ENCODE results near the gene FOXD3.

Gene FOXD3

DNA sequence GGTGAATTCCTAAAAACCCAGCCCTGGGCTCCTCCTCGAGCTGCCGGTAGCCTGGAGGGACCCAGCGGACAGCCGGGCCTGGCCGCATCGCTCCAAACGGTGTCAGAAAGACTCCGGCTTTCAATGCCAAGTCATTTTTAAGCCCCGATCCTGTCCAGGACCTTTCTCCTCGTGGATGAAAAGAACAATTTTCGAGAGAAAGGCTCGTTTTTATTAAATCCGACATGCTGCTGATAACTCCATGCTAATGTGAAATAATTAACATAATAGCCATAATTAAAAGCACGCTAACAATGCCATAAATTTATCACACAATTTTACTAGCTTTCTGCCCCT lies 4.6 kb upstream of the FOXD3 start:
- peak overlapping the region; percentile 77 for H3K9ac ChIP-seq (ENCODE audit: insufficient read length, low read depth)
- DNase-seq (ENCODE audit: low read depth, low spot score) = no peak
- peaks cover 14% of the 10 kb centered on the region for H3K4me1 ChIP-seq (ENCODE audit: insufficient read depth, insufficient read length)
- no peaks in the 10 kb centered on the region for H3K36me3 ChIP-seq (ENCODE audit: insufficient read depth, insufficient read length, low read length)
- peaks cover 54% of the 10 kb centered on the region for H3K27me3 ChIP-seq (ENCODE audit: insufficient read depth, insufficient read length)
- no peaks in the 10 kb centered on the region for H3K9me3 ChIP-seq (ENCODE audit: insufficient read depth, low read length)
- H3K4me3 ChIP-seq (ENCODE audit: insufficient read length, low read depth) = peak overlapping the region; percentile 41
- no peak for TF ChIP-seq YY1 (IDR thresholded peaks at IDR 0.05; ENCODE audit: insufficient read depth, insufficient read length)
- no peak for TF ChIP-seq SUZ12 (IDR thresholded peaks at IDR 0.05; ENCODE audit: extremely low read depth, insufficient read depth, insufficient read length)
- TF ChIP-seq ZNF274 (IDR thresholded peaks at IDR 0.05; ENCODE audit: low read depth, low read length) = no peak

GRCh38 chr1:63318201-63318979 lies 4.0 kb upstream of the FOXD3 start:
- Histone ChIP-seq H3K27me3 (ENCODE audit: insufficient read depth, insufficient read length) (peaks cover 60% of the 10 kb centered on the region), H3K4me1 (ENCODE audit: insufficient read depth, insufficient read length) (peaks cover 14% of the 10 kb centered on the region), H3K36me3 (ENCODE audit: insufficient read depth, insufficient read length, low read length) (no peaks in the 10 kb centered on the region), H3K4me3 (ENCODE audit: insufficient read length, low read depth) (no peak overlapping the region), H3K9ac (ENCODE audit: insufficient read length, low read depth) (peak overlapping the region; percentile 77), H3K9me3 (ENCODE audit: insufficient read depth, low read length) (no peaks in the 10 kb centered on the region)
- no peak for TF ChIP-seq YY1 (IDR thresholded peaks at IDR 0.05; ENCODE audit: insufficient read depth, insufficient read length)
- TF ChIP-seq ZNF274 (IDR thresholded peaks at IDR 0.05; ENCODE audit: low read depth, low read length) = no peak
- TF ChIP-seq SUZ12 (IDR thresholded peaks at IDR 0.05; ENCODE audit: extremely low read depth, insufficient read depth, insufficient read length) = no peak
- DNase-seq (ENCODE audit: low read depth, low spot score) = no peak

- Histone ChIP-seq H3K9ac (ENCODE audit: insufficient read length, low read depth) (peak overlapping the region; percentile 15), H3K27me3 (ENCODE audit: insufficient read depth, insufficient read length) (peaks cover 70% of the 10 kb centered on the region), H3K9me3 (ENCODE audit: insufficient read depth, low read length) (no peaks in the 10 kb centered on the region), H3K4me3 (ENCODE audit: insufficient read length, low read depth) (peak overlapping the region; percentile 34), H3K4me1 (ENCODE audit: insufficient read depth, insufficient read length) (peaks cover 14% of the 10 kb centered on the region), H3K36me3 (ENCODE audit: insufficient read depth, insufficient read length, low read length) (no peaks in the 10 kb centered on the region)
- TF ChIP-seq ZNF274 (IDR thresholded peaks at IDR 0.05; ENCODE audit: low read depth, low read length) (no peak), YY1 (IDR thresholded peaks at IDR 0.05; ENCODE audit: insufficient read depth, insufficient read length) (no peak), SUZ12 (IDR thresholded peaks at IDR 0.05; ENCODE audit: extremely low read depth, insufficient read depth, insufficient read length) (peak; percentile 38)
- DNase-seq (ENCODE audit: low read depth, low spot score) = no peak
Observed at GRCh38 chr1:63319046-63320021, 3.0 kb upstream of the FOXD3 start.

GRCh38 chr1:63320022-63320721 lies 2.2 kb upstream of the FOXD3 start:
- Histone ChIP-seq H3K36me3 (ENCODE audit: insufficient read depth, insufficient read length, low read length) (no peaks in the 10 kb centered on the region), H3K4me1 (ENCODE audit: insufficient read depth, insufficient read length) (peaks cover 14% of the 10 kb centered on the region), H3K9me3 (ENCODE audit: insufficient read depth, low read length) (no peaks in the 10 kb centered on the region), H3K4me3 (ENCODE audit: insufficient read length, low read depth) (peak overlapping the region; percentile 34), H3K9ac (ENCODE audit: insufficient read length, low read depth) (peak overlapping the region; percentile 62), H3K27me3 (ENCODE audit: insufficient read depth, insufficient read length) (peaks cover 78% of the 10 kb centered on the region)
- no peak for DNase-seq (ENCODE audit: low read depth, low spot score)
- TF ChIP-seq YY1 (IDR thresholded peaks at IDR 0.05; ENCODE audit: insufficient read depth, insufficient read length) = no peak
- peak; percentile 98 for TF ChIP-seq SUZ12 (IDR thresholded peaks at IDR 0.05; ENCODE audit: extremely low read depth, insufficient read depth, insufficient read length)

DNA sequence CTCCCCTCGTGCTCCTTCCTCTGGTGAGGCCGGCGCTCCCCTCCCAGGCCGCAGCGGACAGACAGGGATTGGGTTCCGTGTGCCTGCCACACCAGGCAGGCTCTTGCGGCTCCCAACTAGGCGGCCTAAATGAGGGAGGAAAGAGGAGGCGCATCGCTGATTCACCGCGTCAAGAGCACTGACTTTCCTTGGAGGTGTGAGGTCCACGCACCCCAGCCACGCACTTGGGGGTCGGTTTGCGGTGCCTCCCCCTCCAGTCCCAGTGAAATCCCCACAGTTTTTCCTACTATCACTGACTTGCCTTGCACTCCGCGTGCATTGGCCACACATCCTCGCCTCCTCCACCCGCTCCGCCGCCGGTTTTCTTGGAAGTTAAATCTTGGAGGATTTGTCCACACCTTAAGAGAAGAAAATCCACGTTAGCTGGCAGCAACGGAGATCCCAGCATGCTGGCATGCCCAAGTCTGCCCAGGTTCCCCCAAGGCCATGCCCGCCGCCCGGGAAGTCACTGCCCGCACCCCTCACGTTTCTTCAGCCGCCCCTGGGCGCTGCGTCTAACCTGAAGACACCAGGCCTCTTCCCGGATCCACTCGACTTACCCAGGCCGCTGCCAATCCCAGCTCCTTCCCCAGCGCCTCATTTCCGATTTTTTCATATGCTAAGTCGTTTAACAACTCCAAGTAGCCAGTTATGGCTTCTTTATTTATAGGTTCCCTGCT lies 1.1 kb upstream of the FOXD3 start:
- peak overlapping the region; percentile 12 for H3K4me3 ChIP-seq (ENCODE audit: insufficient read length, low read depth)
- H3K4me1 ChIP-seq (ENCODE audit: insufficient read depth, insufficient read length) = peaks cover 18% of the 10 kb centered on the region
- no peaks in the 10 kb centered on the region for H3K36me3 ChIP-seq (ENCODE audit: insufficient read depth, insufficient read length, low read length)
- peaks cover 88% of the 10 kb centered on the region for H3K27me3 ChIP-seq (ENCODE audit: insufficient read depth, insufficient read length)
- TF ChIP-seq ZNF274 (IDR thresholded peaks at IDR 0.05; ENCODE audit: low read depth, low read length) (no peak), SUZ12 (IDR thresholded peaks at IDR 0.05; ENCODE audit: extremely low read depth, insufficient read depth, insufficient read length) (no peak), YY1 (IDR thresholded peaks at IDR 0.05; ENCODE audit: insufficient read depth, insufficient read length) (no peak)
- peak overlapping the region; percentile 42 for H3K9ac ChIP-seq (ENCODE audit: insufficient read length, low read depth)
- no peaks in the 10 kb centered on the region for H3K9me3 ChIP-seq (ENCODE audit: insufficient read depth, low read length)
- DNase-seq (ENCODE audit: low read depth, low spot score) = no peak

- peaks cover 16% of the 10 kb centered on the region for H3K4me1 ChIP-seq (ENCODE audit: insufficient read depth, insufficient read length)
- no peak overlapping the region for H3K9ac ChIP-seq (ENCODE audit: insufficient read length, low read depth)
- no peak for DNase-seq (ENCODE audit: low read depth, low spot score)
- no peaks in the 10 kb centered on the region for H3K36me3 ChIP-seq (ENCODE audit: insufficient read depth, insufficient read length, low read length)
- H3K9me3 ChIP-seq (ENCODE audit: insufficient read depth, low read length) = no peaks in the 10 kb centered on the region
- peaks cover 94% of the 10 kb centered on the region for H3K27me3 ChIP-seq (ENCODE audit: insufficient read depth, insufficient read length)
- TF ChIP-seq SUZ12 (IDR thresholded peaks at IDR 0.05; ENCODE audit: extremely low read depth, insufficient read depth, insufficient read length) (no peak), ZNF274 (IDR thresholded peaks at IDR 0.05; ENCODE audit: low read depth, low read length) (no peak), YY1 (IDR thresholded peaks at IDR 0.05; ENCODE audit: insufficient read depth, insufficient read length) (no peak)
- peak overlapping the region; percentile 56 for H3K4me3 ChIP-seq (ENCODE audit: insufficient read length, low read depth)
Observed at GRCh38 chr1:63321785-63322113, 618 bp upstream of the FOXD3 start.
